HepG2 (cell line): ENCODE measurements around the gene BSG. TPM values are rescaled to one million over a fixed set of nuclear protein-coding genes. Genes with fewer than 3 reads are reported as not detected.

ENCODE experiments used
- CAMTA2 ChIP-seq: sonication (generic); formaldehyde crosslinking; IDR thresholded peaks from 2 replicates; pipeline ENCODE4 v1.4.0; 2020; ENCODE audit warnings: mild to moderate bottlenecking, missing genetic modification reagents, borderline replicate concordance
- ELF3 ChIP-seq: IDR thresholded peaks from 2 replicates; pipeline ENCODE4 v1.6.1; 2016; ENCODE audit warnings: missing genetic modification reagents, missing compliant biosample characterization
- HDAC2 ChIP-seq: sonication (generic); formaldehyde crosslinking; IDR thresholded peaks from 2 replicates; pipeline ENCODE4 v1.4.0; 2020; ENCODE audit warnings: missing genetic modification reagents
- KDM6A ChIP-seq: IDR thresholded peaks from 2 replicates; pipeline ENCODE4 v1.6.1; 2016; ENCODE audit warnings: low read depth
- NR2F1 ChIP-seq, 2 experiments: fragments of 450-650 bp in 1 of 2; formaldehyde crosslinking in 1 of 2; IDR thresholded peaks; 2 replicates each; pipeline versions ENCODE4 v1.5.0 to v1.6.1; 2016 to 2020; ENCODE audit warnings: mild to moderate bottlenecking in 1 of 2, missing compliant biosample characterization in 1 of 2, missing genetic modification reagents in 1 of 2, moderate library complexity in 1 of 2
- PHB2 ChIP-seq: fragments of 450-650 bp; IDR thresholded peaks from 2 replicates; pipeline ENCODE4 v1.6.1; 2018; ENCODE audit not compliant: partially characterized antibody
- PITX1 ChIP-seq: sonication (generic); formaldehyde crosslinking; IDR thresholded peaks from 2 replicates; pipeline ENCODE4 v1.5.1; 2020; ENCODE audit warnings: mild to moderate bottlenecking, missing genetic modification reagents
- RXRA ChIP-seq: sonication (generic); formaldehyde crosslinking; IDR thresholded peaks from 2 replicates; pipeline ENCODE4 v1.5.1; 2020; ENCODE audit warnings: missing genetic modification reagents
- SOX5 ChIP-seq: IDR thresholded peaks from 2 replicates; pipeline ENCODE4 v1.6.1; 2016; ENCODE audit warnings: borderline replicate concordance
- TEAD3 ChIP-seq: optimal IDR thresholded peaks from 2 replicates; pipeline ENCODE3; 2016; ENCODE audit warnings: borderline replicate concordance
- ZBTB21 ChIP-seq: sonication (generic); formaldehyde crosslinking; IDR thresholded peaks from 2 replicates; pipeline ENCODE4 v1.4.0; 2020; ENCODE audit warnings: missing genetic modification reagents
- ZNF746 ChIP-seq: sonication (generic); formaldehyde crosslinking; IDR thresholded peaks from 2 replicates; pipeline ENCODE4 v1.8.0; 2022; ENCODE audit warnings: mild to moderate bottlenecking, missing genetic modification reagents
- ZNF770 ChIP-seq: sonication (generic); formaldehyde crosslinking; IDR thresholded peaks from 2 replicates; pipeline ENCODE4 v1.5.0; 2020; ENCODE audit warnings: mild to moderate bottlenecking, missing genetic modification reagents
- ZNF773 ChIP-seq: sonication (generic); formaldehyde crosslinking; IDR thresholded peaks from 2 replicates; pipeline ENCODE4 v1.4.0; 2020; ENCODE audit warnings: missing genetic modification reagents, borderline replicate concordance
- ZNF784 ChIP-seq: sonication (generic); formaldehyde crosslinking; IDR thresholded peaks from 2 replicates; pipeline ENCODE4 v1.5.1; 2020; ENCODE audit warnings: missing genetic modification reagents, mild to moderate bottlenecking, borderline replicate concordance
- polyA plus RNA-seq, 8 experiments: library from polyadenylated mRNA; depleted of rRNA in 3 of 8; stranded (reverse) in 7 of 8; unstranded in 1 of 8; fragments of >200 nt; fragmentation: Illumina TruSeq in 4 of 8; extraction: Trizol in 4 of 8; gene quantifications; 2 replicates each; pipeline versions ENCODE4 v1.2.1 to v1.2.3, GENCODE V29; 2011 to 2016; ENCODE audit warnings: low read depth in 4 of 8, missing spikeins in 1 of 8, mixed read lengths in 1 of 8; ENCODE audit not compliant: insufficient read depth in 1 of 8
- total RNA-seq, 5 experiments: library from RNA; depleted of rRNA; stranded (reverse); fragments of >200 nt; fragmentation: Illumina TruSeq; extraction: Trizol; gene quantifications; 2 replicates each; pipeline ENCODE4 v1.2.3, GENCODE V29; 2016; ENCODE audit warnings: low read depth in 1 of 5
- TF ChIP-seq, protein P1 (sequence below): sonication (generic); formaldehyde crosslinking; conservative IDR thresholded peaks from 2 replicates; pipeline ENCODE4 v1.4.0; 2020; ENCODE audit warnings: mild to moderate bottlenecking, missing genetic modification reagents, moderate library complexity
- TF ChIP-seq, protein P2 (sequence below): sonication (generic); formaldehyde crosslinking; IDR thresholded peaks from 2 replicates; pipeline ENCODE4 v1.5.1; 2020; ENCODE audit warnings: mild to moderate bottlenecking, missing genetic modification reagents, moderate library complexity
- TF ChIP-seq, protein P3 (sequence below): IDR thresholded peaks from 2 replicates; pipeline ENCODE4 v1.6.1; 2016; ENCODE audit warnings: control low read depth

Gene BSG
- total and polyA plus RNA-seq, 2 of the 13 experiments (the other 11 are each of a cell fraction or from before 2014, with no cell fraction given), result 309 to 754 TPM

- TF ChIP-seq, protein P1, sequence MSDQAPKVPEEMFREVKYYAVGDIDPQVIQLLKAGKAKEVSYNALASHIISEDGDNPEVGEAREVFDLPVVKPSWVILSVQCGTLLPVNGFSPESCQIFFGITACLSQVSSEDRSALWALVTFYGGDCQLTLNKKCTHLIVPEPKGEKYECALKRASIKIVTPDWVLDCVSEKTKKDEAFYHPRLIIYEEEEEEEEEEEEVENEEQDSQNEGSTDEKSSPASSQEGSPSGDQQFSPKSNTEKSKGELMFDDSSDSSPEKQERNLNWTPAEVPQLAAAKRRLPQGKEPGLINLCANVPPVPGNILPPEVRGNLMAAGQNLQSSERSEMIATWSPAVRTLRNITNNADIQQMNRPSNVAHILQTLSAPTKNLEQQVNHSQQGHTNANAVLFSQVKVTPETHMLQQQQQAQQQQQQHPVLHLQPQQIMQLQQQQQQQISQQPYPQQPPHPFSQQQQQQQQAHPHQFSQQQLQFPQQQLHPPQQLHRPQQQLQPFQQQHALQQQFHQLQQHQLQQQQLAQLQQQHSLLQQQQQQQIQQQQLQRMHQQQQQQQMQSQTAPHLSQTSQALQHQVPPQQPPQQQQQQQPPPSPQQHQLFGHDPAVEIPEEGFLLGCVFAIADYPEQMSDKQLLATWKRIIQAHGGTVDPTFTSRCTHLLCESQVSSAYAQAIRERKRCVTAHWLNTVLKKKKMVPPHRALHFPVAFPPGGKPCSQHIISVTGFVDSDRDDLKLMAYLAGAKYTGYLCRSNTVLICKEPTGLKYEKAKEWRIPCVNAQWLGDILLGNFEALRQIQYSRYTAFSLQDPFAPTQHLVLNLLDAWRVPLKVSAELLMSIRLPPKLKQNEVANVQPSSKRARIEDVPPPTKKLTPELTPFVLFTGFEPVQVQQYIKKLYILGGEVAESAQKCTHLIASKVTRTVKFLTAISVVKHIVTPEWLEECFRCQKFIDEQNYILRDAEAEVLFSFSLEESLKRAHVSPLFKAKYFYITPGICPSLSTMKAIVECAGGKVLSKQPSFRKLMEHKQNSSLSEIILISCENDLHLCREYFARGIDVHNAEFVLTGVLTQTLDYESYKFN (CRISPR knock-in tag), result peak; percentile 90
- TF ChIP-seq TEAD3 (CRISPR knock-in tag), result peak; percentile 38
- no peak for TF ChIP-seq PHB2
- TF ChIP-seq, protein P2, sequence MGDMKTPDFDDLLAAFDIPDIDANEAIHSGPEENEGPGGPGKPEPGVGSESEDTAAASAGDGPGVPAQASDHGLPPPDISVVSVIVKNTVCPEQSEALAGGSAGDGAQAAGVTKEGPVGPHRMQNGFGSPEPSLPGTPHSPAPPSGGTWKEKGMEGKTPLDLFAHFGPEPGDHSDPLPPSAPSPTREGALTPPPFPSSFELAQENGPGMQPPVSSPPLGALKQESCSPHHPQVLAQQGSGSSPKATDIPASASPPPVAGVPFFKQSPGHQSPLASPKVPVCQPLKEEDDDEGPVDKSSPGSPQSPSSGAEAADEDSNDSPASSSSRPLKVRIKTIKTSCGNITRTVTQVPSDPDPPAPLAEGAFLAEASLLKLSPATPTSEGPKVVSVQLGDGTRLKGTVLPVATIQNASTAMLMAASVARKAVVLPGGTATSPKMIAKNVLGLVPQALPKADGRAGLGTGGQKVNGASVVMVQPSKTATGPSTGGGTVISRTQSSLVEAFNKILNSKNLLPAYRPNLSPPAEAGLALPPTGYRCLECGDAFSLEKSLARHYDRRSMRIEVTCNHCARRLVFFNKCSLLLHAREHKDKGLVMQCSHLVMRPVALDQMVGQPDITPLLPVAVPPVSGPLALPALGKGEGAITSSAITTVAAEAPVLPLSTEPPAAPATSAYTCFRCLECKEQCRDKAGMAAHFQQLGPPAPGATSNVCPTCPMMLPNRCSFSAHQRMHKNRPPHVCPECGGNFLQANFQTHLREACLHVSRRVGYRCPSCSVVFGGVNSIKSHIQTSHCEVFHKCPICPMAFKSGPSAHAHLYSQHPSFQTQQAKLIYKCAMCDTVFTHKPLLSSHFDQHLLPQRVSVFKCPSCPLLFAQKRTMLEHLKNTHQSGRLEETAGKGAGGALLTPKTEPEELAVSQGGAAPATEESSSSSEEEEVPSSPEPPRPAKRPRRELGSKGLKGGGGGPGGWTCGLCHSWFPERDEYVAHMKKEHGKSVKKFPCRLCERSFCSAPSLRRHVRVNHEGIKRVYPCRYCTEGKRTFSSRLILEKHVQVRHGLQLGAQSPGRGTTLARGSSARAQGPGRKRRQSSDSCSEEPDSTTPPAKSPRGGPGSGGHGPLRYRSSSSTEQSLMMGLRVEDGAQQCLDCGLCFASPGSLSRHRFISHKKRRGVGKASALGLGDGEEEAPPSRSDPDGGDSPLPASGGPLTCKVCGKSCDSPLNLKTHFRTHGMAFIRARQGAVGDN (CRISPR knock-in tag), result peak; percentile 76
- peak; percentile 47; the same call in 1 of the 2 replicates for TF ChIP-seq RXRA
- 0 out of 2 replicates have a peak, but pooled peaks have one; percentile 45 for TF ChIP-seq ZNF784 (CRISPR knock-in tag)
- TF ChIP-seq, protein P3, sequence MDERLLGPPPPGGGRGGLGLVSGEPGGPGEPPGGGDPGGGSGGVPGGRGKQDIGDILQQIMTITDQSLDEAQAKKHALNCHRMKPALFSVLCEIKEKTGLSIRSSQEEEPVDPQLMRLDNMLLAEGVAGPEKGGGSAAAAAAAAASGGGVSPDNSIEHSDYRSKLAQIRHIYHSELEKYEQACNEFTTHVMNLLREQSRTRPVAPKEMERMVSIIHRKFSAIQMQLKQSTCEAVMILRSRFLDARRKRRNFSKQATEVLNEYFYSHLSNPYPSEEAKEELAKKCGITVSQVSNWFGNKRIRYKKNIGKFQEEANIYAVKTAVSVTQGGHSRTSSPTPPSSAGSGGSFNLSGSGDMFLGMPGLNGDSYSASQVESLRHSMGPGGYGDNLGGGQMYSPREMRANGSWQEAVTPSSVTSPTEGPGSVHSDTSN (CRISPR knock-in tag), result no peak
- TF ChIP-seq PITX1 (CRISPR knock-in tag), result peak; percentile 83
- peak; percentile 56 for TF ChIP-seq HDAC2 (CRISPR knock-in tag)
- TF ChIP-seq SOX5 (CRISPR knock-in tag), result peak; percentile 77
- TF ChIP-seq NR2F1 (CRISPR knock-in tag; IDR thresholded peaks at IDR 0.05), result 0 out of 4 replicates have a peak, but pooled peaks of 1 of the 2 experiments have one; percentile 14
- no peak for TF ChIP-seq ZNF770 (CRISPR knock-in tag)
- TF ChIP-seq KDM6A (CRISPR knock-in tag), result 0 out of 2 replicates have a peak, but pooled peaks have one; percentile 43
- peak; percentile 94 for TF ChIP-seq ELF3 (CRISPR knock-in tag)
- peak; percentile 60; the same call in 1 of the 2 replicates for TF ChIP-seq ZNF746 (CRISPR knock-in tag)
- TF ChIP-seq CAMTA2 (CRISPR knock-in tag), result no peak
- TF ChIP-seq ZNF773 (CRISPR knock-in tag), result no peak
- no peak for TF ChIP-seq ZBTB21 (CRISPR knock-in tag)
Observed at GRCh38 chr19:558770-559439, 13.5 kb upstream of the BSG start (continued).
